IPS-15b (cell line): Measurements from ENCODE around the gene SGTA.
"Not testable (repeated sequence)": the region's sequence is repeated elsewhere in the genome, so short reads cannot be mapped to it uniquely, and the experiment has no call there.

ENCODE experiments used
- H3K27me3 ChIP-seq: one replicate; pipeline ENCODE4 v1.6.1; 2013; ENCODE audit warnings: low read length; ENCODE audit not compliant: control insufficient read depth, insufficient read depth
- H3K36me3 ChIP-seq: one replicate; pipeline ENCODE4 v1.6.1; 2013; ENCODE audit warnings: low read length; ENCODE audit not compliant: control insufficient read depth, insufficient read depth
- H3K4me1 ChIP-seq: one replicate; pipeline ENCODE4 v1.6.1; 2013; ENCODE audit warnings: mild to moderate bottlenecking, low read length; ENCODE audit not compliant: control insufficient read depth, insufficient read depth
- H3K4me3 ChIP-seq: one replicate; pipeline ENCODE4 v1.5.1; 2013; ENCODE audit warnings: low read depth, low read length
- H3K9ac ChIP-seq: one replicate; pipeline ENCODE4 v1.6.1; 2013; ENCODE audit warnings: low read depth, mild to moderate bottlenecking, low read length
- H3K9me3 ChIP-seq: one replicate; pipeline ENCODE4 v1.6.1; 2013; ENCODE audit warnings: mild to moderate bottlenecking, low read length; ENCODE audit not compliant: control insufficient read depth, insufficient read depth

SGTA gene

DNA sequence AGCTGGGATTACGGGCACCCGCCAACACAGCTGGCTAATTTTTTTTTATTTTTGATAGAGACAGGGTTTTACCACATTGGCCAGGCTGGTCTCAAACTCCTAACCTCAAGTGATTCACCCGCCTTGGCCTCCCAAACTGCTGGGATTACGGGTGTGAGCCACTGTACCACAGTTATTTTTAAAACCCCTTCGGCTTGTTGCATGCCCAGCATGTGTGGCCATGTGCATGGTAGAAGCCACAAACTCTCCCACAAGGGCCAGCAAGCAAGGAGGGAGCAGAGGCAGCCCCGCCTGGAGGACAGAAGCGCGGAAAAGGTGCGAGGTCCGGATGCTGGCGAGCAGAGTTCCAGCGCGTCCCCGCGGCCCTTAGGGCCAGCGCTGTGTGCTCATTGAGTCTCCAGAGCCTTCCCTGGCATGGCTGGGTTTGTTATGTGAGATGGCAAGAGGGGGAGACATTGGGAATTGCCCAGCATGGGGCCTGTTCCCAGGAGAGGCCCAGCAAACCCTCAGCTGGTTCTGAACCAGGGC lies 15.1 kb upstream of the SGTA start:
- Histone ChIP-seq H3K27me3 (no peaks in the 10 kb centered on the region), H3K9me3 (no peaks in the 10 kb centered on the region), H3K4me3 (no peak overlapping the region), H3K36me3 (peaks cover 63% of the 10 kb centered on the region), H3K9ac (no peak overlapping the region), H3K4me1 (no peaks in the 10 kb centered on the region)

DNA sequence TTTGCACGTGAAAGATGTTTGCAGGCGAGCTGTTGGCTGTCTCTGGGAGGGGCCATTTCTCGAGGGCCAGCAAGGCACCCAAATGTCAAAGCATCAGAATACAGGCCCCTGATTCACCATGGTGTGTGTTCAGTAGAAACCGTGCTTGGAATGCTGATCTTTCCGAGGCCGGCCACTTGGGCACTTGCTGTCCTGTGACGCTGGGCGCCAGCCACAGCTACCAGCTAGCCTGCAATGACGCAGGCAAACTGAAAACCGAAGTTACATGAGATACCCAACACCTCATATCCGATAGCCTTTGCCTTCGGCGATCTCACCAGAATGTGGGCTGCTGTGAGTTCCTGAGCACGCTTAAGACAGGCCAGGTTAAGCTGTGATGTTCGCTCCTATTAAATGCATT lies 14.2 kb upstream of the SGTA start:
- H3K36me3 ChIP-seq: peaks cover 55% of the 10 kb centered on the region
- H3K4me3 ChIP-seq: no peak overlapping the region
- H3K9ac ChIP-seq: no peak overlapping the region

DNA sequence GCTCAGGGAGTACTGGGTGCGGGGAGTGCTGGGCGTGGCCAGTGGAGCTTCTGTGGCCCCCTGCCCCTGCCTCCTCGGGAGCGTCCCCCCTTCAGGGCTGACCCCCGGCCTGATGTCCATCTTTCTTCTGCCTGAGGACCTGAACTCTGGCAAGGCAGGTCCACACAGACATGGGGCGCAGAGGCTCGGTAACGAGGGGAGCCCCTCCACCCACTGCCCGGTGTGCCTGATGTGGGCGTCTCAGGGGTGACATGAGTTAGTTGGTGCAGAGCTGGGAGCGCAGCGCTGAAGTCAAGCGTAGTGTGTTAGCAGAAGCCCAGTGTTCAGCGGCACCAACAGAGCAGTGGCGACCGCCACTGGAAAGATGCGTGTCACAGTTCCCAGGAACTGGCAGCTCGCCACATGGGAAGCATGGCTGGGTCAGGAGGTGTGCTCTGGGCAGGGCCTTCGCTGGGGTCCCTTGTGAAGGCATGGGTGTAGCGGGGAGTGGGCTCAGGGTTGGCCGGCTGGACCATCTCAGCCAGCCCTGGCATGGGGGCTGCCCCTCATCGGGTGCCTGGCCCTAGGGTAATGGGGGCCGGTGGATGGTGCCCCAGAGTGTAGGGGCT lies 13.7 kb upstream of the SGTA start:
- Histone ChIP-seq H3K9me3 (no peaks in the 10 kb centered on the region), H3K4me1 (no peaks in the 10 kb centered on the region), H3K4me3 (no peak overlapping the region), H3K9ac (no peak overlapping the region), H3K27me3 (no peaks in the 10 kb centered on the region), H3K36me3 (peaks cover 54% of the 10 kb centered on the region)

More for the DNA sequence above, 14.2 kb upstream of the SGTA start:
- H3K4me1 ChIP-seq: no peaks in the 10 kb centered on the region
- no peaks in the 10 kb centered on the region for H3K27me3 ChIP-seq
- no peaks in the 10 kb centered on the region for H3K9me3 ChIP-seq

DNA sequence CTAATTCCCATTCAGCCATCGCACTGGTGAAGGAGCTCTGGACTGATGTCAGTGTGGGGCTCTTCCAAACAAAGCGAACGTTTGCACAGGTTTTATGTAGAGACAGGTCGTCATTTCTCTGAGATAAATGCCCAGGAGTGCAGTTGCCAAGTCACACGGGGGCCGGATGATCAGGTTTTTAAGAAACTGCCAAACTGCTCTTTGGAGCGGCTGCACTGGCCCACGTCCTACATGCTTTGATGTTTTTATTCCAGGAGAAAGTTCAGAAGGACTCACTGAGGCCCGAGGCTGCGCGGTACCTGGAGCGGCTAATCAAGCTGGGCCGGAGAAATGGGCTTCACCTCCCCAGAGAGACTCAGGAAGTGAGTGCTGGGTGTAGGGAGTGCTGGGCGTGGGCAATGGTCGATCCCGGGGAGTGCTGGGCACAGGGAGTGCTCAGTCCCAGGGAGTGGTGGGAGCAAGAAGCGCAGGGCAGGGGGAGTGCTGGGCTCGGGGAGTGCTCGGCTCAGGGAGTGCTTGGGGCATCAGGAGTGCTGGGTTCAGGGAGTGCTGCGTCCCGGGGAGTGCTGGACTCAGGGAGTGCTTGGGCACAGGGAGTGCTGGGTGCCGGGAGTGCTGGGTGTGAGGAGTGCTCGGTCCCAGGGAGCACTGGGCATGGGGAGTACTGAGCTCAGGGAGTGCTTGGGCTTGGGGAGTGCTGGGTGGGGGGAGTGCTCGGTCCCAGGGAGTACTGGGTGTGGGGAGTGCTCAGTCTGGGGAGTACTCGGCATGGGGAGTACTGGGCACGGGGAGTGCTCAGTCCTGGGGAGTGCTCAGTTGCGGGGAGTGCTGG lies 13.0 kb upstream of the SGTA start:
- H3K4me1 ChIP-seq: no peaks in the 10 kb centered on the region
- no peak overlapping the region for H3K4me3 ChIP-seq
- H3K9ac ChIP-seq: no peak overlapping the region
- H3K27me3 ChIP-seq: no peaks in the 10 kb centered on the region
- no peaks in the 10 kb centered on the region for H3K9me3 ChIP-seq
- peaks cover 53% of the 10 kb centered on the region for H3K36me3 ChIP-seq

DNA sequence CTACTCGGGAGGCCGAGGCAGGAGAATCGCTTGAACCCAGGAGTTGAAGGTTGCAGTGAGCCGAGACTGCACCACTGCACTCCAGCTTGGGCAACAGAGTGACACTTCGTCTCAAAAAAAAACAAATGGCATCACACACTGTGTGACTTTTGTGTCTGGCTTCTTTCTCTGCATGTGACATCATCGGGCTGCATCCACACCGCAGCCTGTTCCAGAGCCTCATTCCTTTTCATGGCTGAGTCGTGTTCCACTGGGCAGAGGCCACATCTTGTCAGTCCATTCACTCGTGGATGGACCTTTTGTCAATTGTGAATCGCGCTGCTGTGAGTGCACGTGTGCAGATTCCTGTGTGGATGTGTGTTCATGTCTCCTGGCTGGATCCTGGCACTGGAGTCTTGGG lies 10.5 kb upstream of the SGTA start:
- H3K4me1 ChIP-seq: no peaks in the 10 kb centered on the region
- peaks cover 51% of the 10 kb centered on the region for H3K36me3 ChIP-seq
- no peaks in the 10 kb centered on the region for H3K9me3 ChIP-seq
- no peaks in the 10 kb centered on the region for H3K27me3 ChIP-seq
- H3K9ac ChIP-seq: no peak overlapping the region
- H3K4me3 ChIP-seq: no peak overlapping the region

DNA sequence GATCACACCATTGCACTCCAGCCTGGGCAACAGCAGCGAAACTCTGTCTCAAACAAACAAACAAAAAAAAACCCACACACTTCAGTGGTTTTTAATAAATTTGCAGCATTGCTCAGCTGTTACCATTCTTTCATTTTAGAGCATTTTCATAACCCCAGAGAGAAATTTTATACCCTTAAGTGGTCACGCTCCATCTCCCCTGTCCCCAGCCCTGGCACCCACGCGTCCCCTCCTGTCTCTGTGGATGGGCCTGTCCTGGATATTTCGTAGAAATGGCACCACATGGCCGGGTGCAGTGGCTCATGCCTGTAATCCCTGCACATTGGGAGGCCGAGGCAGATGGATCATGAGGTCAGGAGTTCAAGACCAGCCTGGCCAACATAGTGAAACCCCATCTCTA lies 10.1 kb upstream of the SGTA start:
- Histone ChIP-seq H3K4me3 (no peak overlapping the region), H3K36me3 (peaks cover 53% of the 10 kb centered on the region), H3K4me1 (no peaks in the 10 kb centered on the region), H3K27me3 (no peaks in the 10 kb centered on the region), H3K9me3 (no peaks in the 10 kb centered on the region), H3K9ac (no peak overlapping the region)

DNA sequence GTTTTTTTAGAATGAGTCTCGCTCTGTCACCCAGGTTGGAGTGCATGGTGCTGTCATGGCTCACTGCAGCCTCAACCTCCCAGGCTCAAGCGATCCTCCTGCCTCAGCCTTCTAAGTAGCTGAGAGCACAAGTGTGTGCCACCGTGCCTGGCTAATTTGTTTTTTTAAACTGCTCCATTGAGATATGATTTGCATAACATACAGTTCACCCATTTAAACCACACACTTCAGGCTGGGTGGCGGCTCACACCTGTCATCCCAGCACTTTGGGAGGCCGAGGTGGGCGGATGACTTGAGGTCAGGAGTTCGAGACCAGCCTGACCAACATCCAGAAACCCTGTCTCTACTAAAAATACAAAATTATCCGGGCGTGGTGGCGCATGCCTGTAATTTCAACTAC lies 9.6 kb upstream of the SGTA start:
- not testable (repeated sequence) for H3K9me3 ChIP-seq
- H3K36me3 ChIP-seq: peaks cover 54% of the 10 kb centered on the region

DNA sequence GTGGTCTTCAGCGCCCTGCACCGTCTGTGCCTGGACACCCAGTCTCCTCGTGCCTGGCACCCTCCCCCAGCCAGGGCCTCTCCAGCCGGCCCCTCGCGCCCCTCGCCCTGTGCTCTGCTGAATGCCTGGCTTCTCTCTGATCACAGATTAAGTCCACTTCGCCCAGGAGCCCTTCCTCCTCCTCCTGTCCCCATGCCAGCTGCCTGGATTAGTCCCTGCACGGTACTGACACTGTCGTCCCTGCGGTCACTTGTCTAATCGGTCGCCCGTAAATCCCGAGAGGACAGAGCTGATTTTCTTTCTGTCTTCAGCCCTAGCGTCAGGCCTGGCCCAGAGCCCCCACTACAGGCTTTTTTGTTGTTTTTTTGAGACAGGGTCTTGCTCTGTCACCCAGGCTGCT lies 8.8 kb upstream of the SGTA start:
- Histone ChIP-seq H3K9me3 (no peaks in the 10 kb centered on the region), H3K27me3 (no peaks in the 10 kb centered on the region), H3K4me3 (no peak overlapping the region), H3K4me1 (no peaks in the 10 kb centered on the region), H3K9ac (no peak overlapping the region), H3K36me3 (peaks cover 50% of the 10 kb centered on the region)

More for the DNA sequence above, 9.6 kb upstream of the SGTA start:
- not testable (repeated sequence) for H3K27me3 ChIP-seq, H3K9ac ChIP-seq, H3K4me3 ChIP-seq, H3K4me1 ChIP-seq

DNA sequence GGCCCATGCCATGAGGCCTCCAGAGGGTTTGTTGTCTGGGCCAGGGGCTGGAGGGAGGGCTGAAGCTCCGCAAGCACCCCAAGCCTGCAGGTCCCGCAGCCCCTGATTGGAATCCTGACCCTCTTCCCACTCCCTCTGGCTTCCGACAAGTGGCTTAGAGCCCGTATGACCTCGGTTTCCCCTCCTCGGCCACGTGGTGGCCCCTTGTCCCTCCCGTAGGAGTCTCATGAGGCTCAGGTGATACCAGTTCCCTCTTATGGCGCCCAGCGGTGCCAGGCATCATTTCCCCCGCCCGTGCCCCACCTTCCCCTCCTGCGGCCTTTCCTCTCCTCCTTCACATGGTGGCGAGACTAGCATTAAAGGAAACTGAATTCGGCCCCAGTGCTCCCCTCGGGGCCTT lies 8.4 kb upstream of the SGTA start:
- Histone ChIP-seq H3K27me3 (no peaks in the 10 kb centered on the region), H3K4me3 (no peak overlapping the region), H3K9ac (no peak overlapping the region), H3K36me3 (peaks cover 47% of the 10 kb centered on the region), H3K9me3 (no peaks in the 10 kb centered on the region), H3K4me1 (no peaks in the 10 kb centered on the region)

DNA sequence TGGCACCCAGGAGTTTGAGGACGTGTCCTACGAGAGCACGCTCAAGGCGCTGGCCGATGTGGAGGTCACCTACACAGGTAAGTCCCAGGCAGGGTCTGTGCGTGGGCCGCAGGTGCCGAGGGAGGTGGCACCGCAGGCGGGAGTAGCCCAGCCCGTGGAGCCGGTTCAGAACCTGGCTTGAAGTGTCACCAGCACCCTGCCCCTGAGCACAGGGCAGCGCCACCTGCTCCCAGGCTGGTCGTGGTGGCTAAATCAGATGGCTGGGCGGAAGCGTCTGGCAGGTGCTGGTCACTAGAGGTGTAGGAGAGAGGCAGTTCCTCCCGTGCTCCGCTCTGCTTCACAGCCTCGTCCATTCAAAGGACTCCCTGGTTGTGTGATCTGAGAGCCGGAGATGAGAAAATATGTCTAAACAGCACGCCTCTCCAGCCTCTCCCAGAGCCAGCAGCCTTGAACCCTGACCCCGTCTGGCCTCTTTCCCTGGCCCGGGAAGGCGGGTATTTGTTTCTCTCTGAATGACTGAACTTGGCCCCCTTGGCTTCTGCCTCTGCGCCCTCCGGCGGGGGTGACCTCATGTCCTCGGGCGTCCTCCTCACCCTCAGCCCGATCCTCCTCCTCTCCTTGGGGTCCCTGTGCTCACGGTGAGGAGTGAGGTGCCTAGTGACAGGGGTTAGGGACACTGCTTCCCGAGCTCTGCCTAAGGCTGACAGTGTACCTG lies 7.6 kb upstream of the SGTA start:
- Histone ChIP-seq H3K9me3 (no peaks in the 10 kb centered on the region), H3K4me1 (no peaks in the 10 kb centered on the region), H3K27me3 (no peaks in the 10 kb centered on the region), H3K9ac (no peak overlapping the region), H3K36me3 (peaks cover 40% of the 10 kb centered on the region), H3K4me3 (no peak overlapping the region)

DNA sequence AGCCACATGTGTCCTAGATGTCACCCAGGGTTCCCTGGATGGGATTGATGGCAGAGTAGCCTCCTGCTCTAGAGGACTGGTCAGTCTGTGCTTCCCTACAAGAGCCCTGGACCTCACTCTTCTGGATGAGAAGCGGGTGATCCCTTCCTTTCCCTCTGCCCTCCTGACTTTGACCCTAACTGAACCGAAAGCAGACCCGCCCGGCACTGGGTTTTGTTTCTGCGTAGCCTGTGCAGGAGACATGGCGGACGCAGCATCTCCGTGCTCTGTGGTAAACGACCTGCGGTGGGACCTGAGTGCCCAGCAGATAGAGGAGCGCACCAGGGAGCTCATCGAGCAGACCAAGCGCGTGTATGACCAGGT lies 7.1 kb upstream of the SGTA start:
- Histone ChIP-seq H3K9ac (no peak overlapping the region), H3K36me3 (peaks cover 35% of the 10 kb centered on the region)

More for the DNA sequence above, 7.1 kb upstream of the SGTA start:
- no peak overlapping the region for H3K4me3 ChIP-seq
- no peaks in the 10 kb centered on the region for H3K27me3 ChIP-seq
- H3K9me3 ChIP-seq: no peaks in the 10 kb centered on the region
- no peaks in the 10 kb centered on the region for H3K4me1 ChIP-seq
